Measurements from ENCODE around the gene NOL11.

Gene NOL11

GRCh38 chr17:67769231-67769630 lies 51.5 kb downstream of the NOL11 start:
- Histone ChIP-seq H3K4me1 (no peaks in the 10 kb centered on the region), H3K36me3 (ENCODE audit: control insufficient read depth, insufficient read depth, low read length) (no peaks in the 10 kb centered on the region), H2AFZ (no peak overlapping the region), H3K27me3 (ENCODE audit: control insufficient read depth, insufficient read depth, low read length) (no peaks in the 10 kb centered on the region), H3K4me3 (ENCODE audit: low read depth, low read length) (no peak overlapping the region), H3K9ac (no peak overlapping the region), H3K4me2 (ENCODE audit: low read length) (no peak overlapping the region), H3K27ac (no peak overlapping the region), H3K9me3 (ENCODE audit: control insufficient read depth, low read length) (no peaks in the 10 kb centered on the region), H3K79me2 (no peaks in the 10 kb centered on the region)
- no peak for TF ChIP-seq CTCF (IDR thresholded peaks at IDR 0.05)

- TF ChIP-seq CTCF (IDR thresholded peaks at IDR 0.05), result no peak
- Histone ChIP-seq H2AFZ (no peak overlapping the region), H3K9me3 (ENCODE audit: control insufficient read depth, low read length) (no peaks in the 10 kb centered on the region), H3K4me3 (ENCODE audit: low read depth, low read length) (no peak overlapping the region), H3K9ac (no peak overlapping the region), H3K27ac (no peak overlapping the region), H3K36me3 (ENCODE audit: control insufficient read depth, insufficient read depth, low read length) (no peaks in the 10 kb centered on the region), H3K27me3 (ENCODE audit: control insufficient read depth, insufficient read depth, low read length) (no peaks in the 10 kb centered on the region), H3K4me2 (ENCODE audit: low read length) (no peak overlapping the region), H3K79me2 (no peaks in the 10 kb centered on the region), H3K4me1 (no peaks in the 10 kb centered on the region)
Measured at GRCh38 chr17:67770539-67770938, 52.8 kb downstream of the NOL11 start.

- H3K9me3 ChIP-seq (ENCODE audit: control insufficient read depth, low read length), result no peaks in the 10 kb centered on the region
- TF ChIP-seq CTCF (IDR thresholded peaks at IDR 0.05), result no peak
- H3K27ac ChIP-seq, result no peak overlapping the region
- no peaks in the 10 kb centered on the region for H3K36me3 ChIP-seq (ENCODE audit: control insufficient read depth, insufficient read depth, low read length)
- no peak overlapping the region for H3K4me3 ChIP-seq (ENCODE audit: low read depth, low read length)
- H3K9ac ChIP-seq, result no peak overlapping the region
- H3K4me2 ChIP-seq (ENCODE audit: low read length), result no peak overlapping the region
- no peak overlapping the region for H2AFZ ChIP-seq
- H3K27me3 ChIP-seq (ENCODE audit: control insufficient read depth, insufficient read depth, low read length), result no peaks in the 10 kb centered on the region
- H3K79me2 ChIP-seq, result no peaks in the 10 kb centered on the region
- H3K4me1 ChIP-seq, result no peaks in the 10 kb centered on the region
Measured at GRCh38 chr17:67772679-67773078, 54.9 kb downstream of the NOL11 start.

GRCh38 chr17:67773246-67773645 lies 55.5 kb downstream of the NOL11 start:
- Histone ChIP-seq H3K79me2 (no peaks in the 10 kb centered on the region), H3K4me2 (ENCODE audit: low read length) (no peak overlapping the region), H3K27ac (no peak overlapping the region), H3K36me3 (ENCODE audit: control insufficient read depth, insufficient read depth, low read length) (no peaks in the 10 kb centered on the region), H3K4me1 (no peaks in the 10 kb centered on the region), H2AFZ (no peak overlapping the region), H3K9ac (no peak overlapping the region), H3K27me3 (ENCODE audit: control insufficient read depth, insufficient read depth, low read length) (no peaks in the 10 kb centered on the region), H3K4me3 (ENCODE audit: low read depth, low read length) (no peak overlapping the region), H3K9me3 (ENCODE audit: control insufficient read depth, low read length) (no peaks in the 10 kb centered on the region)
- TF ChIP-seq CTCF (IDR thresholded peaks at IDR 0.05), result no peak

GRCh38 chr17:67779098-67779672 lies 61.4 kb downstream of the NOL11 start:
- Histone ChIP-seq H3K4me2 (ENCODE audit: low read length) (no peak overlapping the region), H3K27ac (no peak overlapping the region), H3K9ac (no peak overlapping the region), H3K4me3 (ENCODE audit: low read depth, low read length) (no peak overlapping the region), H3K4me1 (no peaks in the 10 kb centered on the region), H3K79me2 (no peaks in the 10 kb centered on the region), H2AFZ (peak overlapping the region; percentile 50), H3K36me3 (ENCODE audit: control insufficient read depth, insufficient read depth, low read length) (no peaks in the 10 kb centered on the region), H3K27me3 (ENCODE audit: control insufficient read depth, insufficient read depth, low read length) (no peaks in the 10 kb centered on the region), H3K9me3 (ENCODE audit: control insufficient read depth, low read length) (no peaks in the 10 kb centered on the region)
- peak; percentile 15 for TF ChIP-seq CTCF (IDR thresholded peaks at IDR 0.05)

All from parathyroid adenoma (tissue), 2 donors.